Right atrium auricular region (tissue), 2 donors: ENCODE measurements around the gene IL25. TPM values are rescaled to one million over a fixed set of nuclear protein-coding genes. Genes with fewer than 3 reads are reported as not detected.

ENCODE experiments used
- DNase-seq: peaks from one replicate; pipeline ENCODE4 v3.0.0-alpha.2; 2019; ENCODE audit warnings: low spot score
- H3K27ac ChIP-seq, 2 donors: fragments of 200-600 bp; sonication (generic); 1 replicate in 1 of 2; 2 replicates in 1 of 2; pipeline ENCODE4 v1.5.1; 2016 to 2019
- H3K27me3 ChIP-seq, 2 donors: fragments of 200-600 bp; sonication (generic); one replicate each; pipeline versions ENCODE4 v1.5.1 to v1.6.0; 2017 to 2019
- H3K36me3 ChIP-seq: fragments of 200-600 bp; sonication (generic); one replicate; pipeline ENCODE4 v1.5.1; 2016
- H3K4me1 ChIP-seq, 2 donors: fragments of 200-600 bp; sonication (generic); one replicate each; pipeline versions ENCODE4 v1.5.1 to v1.6.0; 2017 to 2019
- H3K4me3 ChIP-seq, 2 donors: fragments of 200-600 bp; sonication (generic); 1 replicate in 1 of 2; 2 replicates in 1 of 2; pipeline ENCODE4 v1.5.1; 2017 to 2019; ENCODE audit warnings: mild to moderate bottlenecking in 1 of 2, moderate library complexity in 1 of 2
- H3K9me3 ChIP-seq, 2 donors: fragments of 200-600 bp; sonication (generic); one replicate each; pipeline ENCODE4 v1.5.1; 2019
- CTCF ChIP-seq, 2 donors: fragments of 200-600 bp; sonication (generic); IDR thresholded peaks; one replicate each; pipeline ENCODE4 v1.5.1; 2019; ENCODE audit warnings: antibody characterized with exemption in 2 of 2
- total RNA-seq, 2 donors: library from RNA; depleted of rRNA; stranded (reverse); fragments of >200 nt; gene quantifications; one replicate each; pipeline ENCODE4 v1.1.0, GENCODE V29; 2016

IL25 gene
- total RNA-seq, 2 donors from 2014 or later, result not detected

DNA sequence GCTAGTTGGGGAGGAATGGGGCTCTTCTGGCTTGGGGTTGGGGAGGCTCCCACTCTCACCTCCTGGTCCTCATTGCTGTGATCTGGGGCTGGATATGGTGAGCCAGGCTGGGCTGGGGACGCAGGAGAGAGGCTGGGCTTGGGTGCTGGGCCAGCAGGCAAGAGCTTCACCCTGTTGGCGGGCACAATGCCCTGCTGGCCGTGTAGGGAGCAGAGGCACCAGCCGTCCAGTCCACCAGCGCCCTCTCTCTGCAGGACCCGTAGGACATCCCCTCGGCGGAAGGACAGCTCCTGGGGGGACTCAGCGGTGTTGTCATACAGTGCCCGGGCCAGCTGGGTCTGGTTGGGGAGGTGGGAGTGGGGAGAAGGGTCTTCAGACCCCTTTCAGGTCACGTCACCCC, 12.1 kb upstream of the IL25 start:
- peaks cover 0 to 33% of the 10 kb centered on the region in 2 donors for H3K4me1 ChIP-seq
- no peaks in the 10 kb centered on the region for H3K9me3 ChIP-seq
- DNase-seq, result no peak
- H3K4me3 ChIP-seq, result no peak overlapping the region
- H3K36me3 ChIP-seq, result peaks cover 4% of the 10 kb centered on the region
- H3K27ac ChIP-seq, result peak overlapping the region in 1 of 2 donors; percentile 36
- no peaks in the 10 kb centered on the region for H3K27me3 ChIP-seq
- TF ChIP-seq CTCF (IDR thresholded peaks at IDR 0.05), result peak in 1 of 2 donors; percentile 39

- H3K27ac ChIP-seq, result peak overlapping the region in 1 of 2 donors; percentile 51
- H3K36me3 ChIP-seq, result peaks cover 4% of the 10 kb centered on the region
- TF ChIP-seq CTCF (IDR thresholded peaks at IDR 0.05), result no peak
- peaks cover 0 to 38% of the 10 kb centered on the region in 2 donors for H3K4me1 ChIP-seq
- no peak overlapping the region for H3K4me3 ChIP-seq
- H3K9me3 ChIP-seq, result no peaks in the 10 kb centered on the region
- no peaks in the 10 kb centered on the region for H3K27me3 ChIP-seq
- DNase-seq, result no peak
These were observed 11.3 kb upstream of the IL25 start for GRCh38 chr14:23361320-23361719.

GRCh38 chr14:23361763-23362162, 10.8 kb upstream of the IL25 start:
- DNase-seq, result no peak
- H3K9me3 ChIP-seq, result no peaks in the 10 kb centered on the region
- peak overlapping the region in 1 of 2 donors; percentile 51 for H3K27ac ChIP-seq
- H3K27me3 ChIP-seq, result no peaks in the 10 kb centered on the region
- peaks cover 0 to 38% of the 10 kb centered on the region in 2 donors for H3K4me1 ChIP-seq
- peaks cover 4% of the 10 kb centered on the region for H3K36me3 ChIP-seq
- H3K4me3 ChIP-seq, result no peak overlapping the region
- no peak for TF ChIP-seq CTCF (IDR thresholded peaks at IDR 0.05)

- Histone ChIP-seq H3K36me3 (peaks cover 1% of the 10 kb centered on the region), H3K9me3 (no peaks in the 10 kb centered on the region), H3K27me3 (no peaks in the 10 kb centered on the region), H3K4me1 (peaks cover 0 to 38% of the 10 kb centered on the region in 2 donors), H3K27ac (peak overlapping the region in 1 of 2 donors; percentile 51), H3K4me3 (no peak overlapping the region)
- no peak for TF ChIP-seq CTCF (IDR thresholded peaks at IDR 0.05)
- no peak for DNase-seq
These were observed 10.4 kb upstream of the IL25 start for GRCh38 chr14:23362200-23362599.

- H3K4me1 ChIP-seq, result peaks cover 0 to 31% of the 10 kb centered on the region in 2 donors
- DNase-seq, result peak; percentile 80
These were observed 8.2 kb upstream of the IL25 start for GRCh38 chr14:23364164-23365035.

More at GRCh38 chr14:23364164-23365035, 8.2 kb upstream of the IL25 start:
- Histone ChIP-seq H3K27ac (peak overlapping the region; percentile 88 to 90), H3K36me3 (no peaks in the 10 kb centered on the region), H3K4me3 (peak overlapping the region; percentile 49 to 58), H3K9me3 (no peaks in the 10 kb centered on the region), H3K27me3 (no peaks in the 10 kb centered on the region)
- no peak for TF ChIP-seq CTCF (IDR thresholded peaks at IDR 0.05)
